ENCODE data around the gene HVCN1.
"Not testable (repeated sequence)": the region's sequence is repeated elsewhere in the genome, so short reads cannot be mapped to it uniquely, and the experiment has no call there.

Gene HVCN1

GRCh38 chr12:110688446-110689280 is at the start of gene HVCN1:
TSS of gene HVCN1 (minus strand) at chr12:110689115. CDS start at chr12:110683245, 5,870 bp downstream.
- DNase-seq: peak in 2 of 4 experiments; percentile 13 to 39

- no peak for DNase-seq
These were observed 48.6 kb upstream of the HVCN1 start for GRCh38 chr12:110737532-110737931.

- DNase-seq: not testable (repeated sequence)
These were observed 48.1 kb upstream of the HVCN1 start for GRCh38 chr12:110737016-110737415.

- no peak for DNase-seq
These were observed 45.0 kb upstream of the HVCN1 start for GRCh38 chr12:110733900-110734299.

GRCh38 chr12:110733089-110733715 is 44.3 kb upstream of the HVCN1 start:
- no peak for DNase-seq

GRCh38 chr12:110732572-110732971 is 43.7 kb upstream of the HVCN1 start:
- no peak for DNase-seq

- no peak for DNase-seq
These were observed 42.6 kb upstream of the HVCN1 start for GRCh38 chr12:110731479-110731878.

- DNase-seq: no peak
These were observed 39.7 kb upstream of the HVCN1 start for GRCh38 chr12:110728628-110729027.

GRCh38 chr12:110726708-110727369 is 37.9 kb upstream of the HVCN1 start:
- DNase-seq: no peak

- DNase-seq: no peak
These were observed 37.1 kb upstream of the HVCN1 start for GRCh38 chr12:110726028-110726427.

- DNase-seq: no peak
These were observed 36.4 kb upstream of the HVCN1 start for GRCh38 chr12:110725267-110725666.

- not testable (repeated sequence) for DNase-seq
These were observed 34.0 kb upstream of the HVCN1 start for GRCh38 chr12:110722892-110723291.

GRCh38 chr12:110721570-110721969 is 32.7 kb upstream of the HVCN1 start:
- DNase-seq: no peak

- DNase-seq: no peak
These were observed 31.6 kb upstream of the HVCN1 start for GRCh38 chr12:110720516-110720915.

GRCh38 chr12:110718222-110718908 is 29.4 kb upstream of the HVCN1 start:
- DNase-seq: no peak

- no peak for DNase-seq
These were observed 28.1 kb upstream of the HVCN1 start for GRCh38 chr12:110717037-110717436.

- no peak for DNase-seq
These were observed 20.0 kb upstream of the HVCN1 start for GRCh38 chr12:110708917-110709316.

GRCh38 chr12:110705309-110705708 is 16.4 kb upstream of the HVCN1 start:
- DNase-seq: no peak

GRCh38 chr12:110704750-110705149 is 15.8 kb upstream of the HVCN1 start:
- DNase-seq: no peak

GRCh38 chr12:110704231-110704630 is 15.3 kb upstream of the HVCN1 start:
- no peak for DNase-seq

- DNase-seq: no peak
These were observed 13.2 kb upstream of the HVCN1 start for GRCh38 chr12:110702081-110702480.

GRCh38 chr12:110699591-110700445 is 10.9 kb upstream of the HVCN1 start:
- no peak for DNase-seq
